K562 (cell line): Measurements from ENCODE around the gene CKMT2. TPM values are rescaled to one million over a fixed set of nuclear protein-coding genes. Genes with fewer than 3 reads are reported as not detected.

ENCODE experiments used
- ATAC-seq: fragments of 200-7000 bp; cut with Tn5 transposase; 3 replicates; pipeline ENCODE4 v1.9.1; 2020; ENCODE audit warnings: moderate library complexity
- BruUV-seq: library from RNA; stranded (reverse); fragments of 400-500 nt; replicated peaks from 2 replicates; lab custom pipeline; 2021; lab: Mats Ljungman, UMichigan
- CTCF ChIA-PET: fragments of 300-600 bp; formaldehyde crosslinking; extraction: SDS; loops from one replicate; lab custom pipeline; 2021; ENCODE audit warnings: low intra/inter-chr PET ratio; lab: Yijun Ruan, JAX
- POLR2A ChIA-PET: fragments of 300-600, 350-650 bp; sonication (Branson Sonifier 250); formaldehyde crosslinking; extraction: SDS; loops from one replicate; lab custom pipeline; 2021; ENCODE audit warnings: antibody characterized with exemption, inconsistent platforms; lab: Yijun Ruan, JAX
- DNase-seq, 4 experiments: peaks; one replicate each; pipeline versions ENCODE4 v3.0.0 to v3.0.0-alpha.2; 2011 to 2018; ENCODE audit warnings: low spot score in 3 of 4, mixed read lengths in 3 of 4; ENCODE audit errors: extremely low read depth in 1 of 4
- FAIRE-seq: peaks from 2 replicates; lab custom pipeline; 2011; peaks lifted over from hg19 to GRCh38; lab: Jason Lieb, UNC
- H2AFZ ChIP-seq: 2 replicates; pipeline ENCODE4 v1.6.0; 2011; ENCODE audit warnings: low read depth, low read length, control low read depth, inconsistent platforms
- H3K27ac ChIP-seq: fragments of 200-600 bp; 3 replicates; pipeline ENCODE4 v1.8.0; 2011; ENCODE audit warnings: low read depth, mild to moderate bottlenecking, control low read depth, inconsistent platforms, low read length, moderate library complexity, mixed read lengths; ENCODE audit errors: extremely low read depth
- H3K27me3 ChIP-seq, 2 experiments: fragments of 300-600 bp in 1 of 2; 2 replicates in 1 of 2; 3 replicates in 1 of 2; pipeline versions ENCODE4 v1.6.0 to v1.8.0; 2011; ENCODE audit warnings: inconsistent platforms in 2 of 2, low read length in 2 of 2, mild to moderate bottlenecking in 1 of 2, mixed read lengths in 1 of 2, moderate library complexity in 1 of 2; ENCODE audit not compliant: control insufficient read depth in 2 of 2, insufficient read depth in 2 of 2
- H3K36me3 ChIP-seq: fragments of 300-600 bp; 3 replicates; pipeline ENCODE4 v1.8.0; 2011; ENCODE audit warnings: mild to moderate bottlenecking, low read length, inconsistent platforms; ENCODE audit not compliant: control insufficient read depth, insufficient read depth
- H3K4me1 ChIP-seq, 2 experiments: fragments of 200-600 bp in 1 of 2; replicated peaks in 1 of 2; 2 replicates in 1 of 2; 3 replicates in 1 of 2; pipeline versions ENCODE4 v1.5.1 to v1.8.0; 2011; ENCODE audit warnings: inconsistent platforms in 2 of 2, low read length in 2 of 2, mild to moderate bottlenecking in 1 of 2, mixed read lengths in 1 of 2, moderate library complexity in 1 of 2; ENCODE audit not compliant: control insufficient read depth in 2 of 2, insufficient read depth in 2 of 2
- H3K4me2 ChIP-seq: 2 replicates; pipeline ENCODE4 v1.6.1; 2011; ENCODE audit warnings: low read length, control low read depth, inconsistent platforms, mixed read lengths; ENCODE audit not compliant: insufficient read depth
- H3K4me3 ChIP-seq: fragments of 200-600 bp; sonication (generic), shearing (Covaris generic); 2 replicates; pipeline ENCODE4 v1.5.1; 2016; ENCODE audit warnings: control low read depth, inconsistent platforms
- H3K79me2 ChIP-seq: fragments of 200-600 bp; 3 replicates; pipeline ENCODE4 v1.8.0; 2011; ENCODE audit warnings: low read length, inconsistent platforms; ENCODE audit not compliant: control insufficient read depth, insufficient read depth
- H3K9ac ChIP-seq, 2 experiments: 2 replicates each; pipeline versions ENCODE4 v1.6.0 to v1.6.1; 2011; ENCODE audit warnings: low read depth in 2 of 2, low read length in 2 of 2, control low read depth in 1 of 2, inconsistent platforms in 1 of 2, mild to moderate bottlenecking in 1 of 2, mixed read lengths in 1 of 2; ENCODE audit not compliant: insufficient read depth in 1 of 2
- H3K9me1 ChIP-seq: one replicate; pipeline ENCODE4 v1.6.0; 2011; ENCODE audit warnings: inconsistent platforms, mild to moderate bottlenecking, low read length, moderate library complexity; ENCODE audit not compliant: control insufficient read depth, insufficient read depth
- H3K9me3 ChIP-seq: replicated peaks from 2 replicates; pipeline ENCODE4 v1.5.1; 2011; ENCODE audit warnings: low read depth, low read length, inconsistent platforms; ENCODE audit not compliant: control insufficient read depth, insufficient read depth
- H4K20me1 ChIP-seq: replicated peaks from 2 replicates; pipeline ENCODE4 v1.6.1; 2011; ENCODE audit warnings: low read length, inconsistent platforms, mixed read lengths; ENCODE audit not compliant: control insufficient read depth, insufficient read depth
- MCM3 ChIP-seq: fragments of 450-650 bp; IDR thresholded peaks from 2 replicates; pipeline ENCODE4 v1.6.1; 2016
- NCOA2 ChIP-seq, 2 experiments: fragments of 450-650 bp; IDR thresholded peaks; 2 replicates each; pipeline ENCODE4 v1.6.1; 2018; ENCODE audit warnings: mild to moderate bottlenecking in 2 of 2, moderate library complexity in 1 of 2; ENCODE audit not compliant: partially characterized antibody in 2 of 2
- OTX1 ChIP-seq: fragments of 450-650 bp; formaldehyde crosslinking; IDR thresholded peaks from 2 replicates; pipeline ENCODE4 v1.4.0; 2022; ENCODE audit warnings: mild to moderate bottlenecking
- PTBP1 ChIP-seq: fragments of 200-400 bp; formaldehyde crosslinking; IDR thresholded peaks from 2 replicates; pipeline ENCODE4 v1.6.1; 2017; ENCODE audit warnings: low read depth, low read length
- SMAD2 ChIP-seq: fragments of 150-350 bp; IDR thresholded peaks from 2 replicates; pipeline ENCODE4 v1.6.1; 2014; ENCODE audit warnings: low read depth, mild to moderate bottlenecking, low read length
- SNAPC5 ChIP-seq: fragments of 250-450 bp; sonication (Bioruptor Pico); IDR thresholded peaks from 2 replicates; pipeline ENCODE4 v1.8.0; 2021; ENCODE audit warnings: moderate library complexity, mild to moderate bottlenecking, inconsistent platforms
- TRIM25 ChIP-seq: fragments of 450-650 bp; IDR thresholded peaks from 2 replicates; pipeline ENCODE4 v1.7.0; 2016; ENCODE audit warnings: borderline replicate concordance
- VEZF1 ChIP-seq: fragments of 200-800 bp; sonication (Bioruptor generic); IDR thresholded peaks from 2 replicates; pipeline ENCODE4 v1.6.1; 2017; ENCODE audit warnings: missing genetic modification characterization, missing compliant biosample characterization
- ZNF253 ChIP-seq: fragments of 250-450 bp; sonication (Bioruptor Pico); conservative IDR thresholded peaks from 2 replicates; pipeline ENCODE4 v1.6.1; 2021; ENCODE audit warnings: mild to moderate bottlenecking
- ZNF3 ChIP-seq: fragments of 250-450 bp; sonication (Bioruptor Pico); IDR thresholded peaks from 2 replicates; pipeline ENCODE4 v1.5.0; 2021; ENCODE audit warnings: mild to moderate bottlenecking, moderate library complexity
- ZNF639 ChIP-seq, 2 experiments: fragments of 200-800 bp in 1 of 2; sonication (Bioruptor generic) in 1 of 2; sonication (generic) in 1 of 2; formaldehyde crosslinking in 1 of 2; IDR thresholded peaks in 1 of 2; conservative IDR thresholded peaks in 1 of 2; 2 replicates each; pipeline versions ENCODE4 v1.5.0 to v1.6.1; 2016 to 2020; ENCODE audit warnings: missing compliant biosample characterization in 1 of 2, missing genetic modification characterization in 1 of 2, missing genetic modification reagents in 1 of 2
- in situ Hi-C: fragments of 300-500 bp; cut with MboI; formaldehyde crosslinking; loops from 4 replicates; pipeline ENCODE4 v1.15.0; 2018; ENCODE audit warnings: inconsistent platforms, mixed read lengths
- intact Hi-C: fragments of 100-400 bp; cut with micrococcal nuclease; formaldehyde crosslinking; loops from 2 replicates; pipeline ENCODE4 v1.14.2; 2022
- polyA plus RNA-seq, 8 experiments: library from polyadenylated mRNA; depleted of rRNA in 4 of 8; stranded (reverse) in 5 of 8; unstranded in 3 of 8; fragments of >200 nt; fragmentation: Nextera tagmentation in 2 of 8; fragmentation: Illumina TruSeq in 1 of 8; extraction: Ambion mirVana in 2 of 8; extraction: Trizol in 1 of 8; gene quantifications; 2 replicates each; pipeline versions ENCODE4 v1.2.1 to v1.2.3, GENCODE V29; 2011 to 2014; ENCODE audit warnings: inconsistent platforms in 1 of 8, missing spikeins in 1 of 8
- total RNA-seq, 7 experiments: library from RNA; depleted of rRNA in 6 of 7; stranded (reverse); fragments of >200 nt in 6 of 7; fragmentation: Illumina TruSeq in 2 of 7; extraction: Trizol in 2 of 7; gene quantifications; 2 replicates each; pipeline versions ENCODE4 v1.2.1 to v1.2.3, GENCODE V29; 2011 to 2021; ENCODE audit warnings: low replicate concordance in 1 of 7

Gene CKMT2
- total and polyA plus RNA-seq, 9 of the 15 experiments (the other 6 are each of a cell fraction or from before 2014, with no cell fraction given), result 0.03 TPM; not detected in 8

- Histone ChIP-seq H3K4me3 (no peak overlapping the region), H3K79me2 (peaks cover 31% of the 10 kb centered on the region), H4K20me1 (no peaks in the 10 kb centered on the region), H3K4me1 (peaks cover 0 to 3% of the 10 kb centered on the region in 2 experiments; a peak in 2 of 5 replicates), H3K27ac (no peak overlapping the region), H2AFZ (no peak overlapping the region), H3K9me3 (no peaks in the 10 kb centered on the region), H3K9ac (no peak overlapping the region), H3K9me1 (peaks cover 3% of the 10 kb centered on the region), H3K36me3 (peaks cover 30% of the 10 kb centered on the region; the same call in 2 of the 3 replicates), H3K4me2 (no peak overlapping the region), H3K27me3 (no peaks in the 10 kb centered on the region)
- DNase-seq, result no peak
- ChIA-PET POLR2A (no interaction called here), CTCF (no interaction called here)
- intact Hi-C loops (no loop called here), in situ Hi-C loops (no loop called here)
- TF ChIP-seq ZNF253 (CRISPR knock-in tag) (no peak), NCOA2 (IDR thresholded peaks at IDR 0.05; ENCODE audit: partially characterized antibody in 2 of 2) (no peak), SMAD2 (no peak), OTX1 (CRISPR knock-in tag) (no peak), ZNF3 (CRISPR knock-in tag) (no peak), TRIM25 (no peak), SNAPC5 (CRISPR knock-in tag) (no peak), PTBP1 (no peak), MCM3 (no peak), ZNF639 (CRISPR knock-in tag; conservative IDR thresholded peaks at IDR 0.05 in 1 of 2, IDR thresholded peaks at IDR 0.05 in 1 of 2) (no peak), VEZF1 (CRISPR knock-in tag) (no peak)
- no peak for FAIRE-seq
- no peak for ATAC-seq
- no TSS peak for BruUV-seq
These were observed 72.7 kb downstream of the CKMT2 start for GRCh38 chr5:81305785-81306184.
